ENCODE data around the gene GAS7.

GAS7 gene

GRCh38 chr17:9905902-9906301, 292.5 kb downstream of the GAS7 start:
- peak; percentile 22 for DNase-seq

- DNase-seq: no peak
These were observed 293.4 kb downstream of the GAS7 start, which contains the start of gene RCVRN for GRCh38 chr17:9905078-9905415. TSS of gene RCVRN (minus strand) at chr17:9905271. CDS start at chr17:9905180, 91 bp downstream.

GRCh38 chr17:9904277-9905077, 293.9 kb downstream of the GAS7 start:
- no peak for DNase-seq

- no peak for DNase-seq
These were observed 296.3 kb downstream of the GAS7 start for GRCh38 chr17:9902120-9902519.

- peak; percentile 79 for DNase-seq
These were observed 297.6 kb downstream of the GAS7 start for GRCh38 chr17:9900784-9901183.

GRCh38 chr17:9900044-9900594, 298.3 kb downstream of the GAS7 start:
- DNase-seq: peak; percentile 39

GRCh38 chr17:9899280-9900043, 298.9 kb downstream of the GAS7 start:
- DNase-seq: no peak

GRCh38 chr17:9898812-9899211, 299.6 kb downstream of the GAS7 start:
- no peak for DNase-seq

- DNase-seq: no peak
These were observed 300.9 kb downstream of the GAS7 start for GRCh38 chr17:9897372-9897968.

GRCh38 chr17:9895923-9896322, 302.5 kb downstream of the GAS7 start:
- no peak for DNase-seq

GRCh38 chr17:9894231-9894630, 304.2 kb downstream of the GAS7 start:
- no peak for DNase-seq

GRCh38 chr17:9893411-9894012, 304.9 kb downstream of the GAS7 start:
- peak; percentile 82 for DNase-seq

GRCh38 chr17:9890124-9890523, 308.3 kb downstream of the GAS7 start:
- peak; percentile 42 for DNase-seq

- no peak for DNase-seq
These were observed 310.9 kb downstream of the GAS7 start for GRCh38 chr17:9887508-9887907.

- DNase-seq: no peak
These were observed 312.1 kb downstream of the GAS7 start for GRCh38 chr17:9886141-9886930.

GRCh38 chr17:9883451-9883850, 315.0 kb downstream of the GAS7 start:
- DNase-seq: no peak

GRCh38 chr17:9880582-9880999, 317.8 kb downstream of the GAS7 start:
- DNase-seq: peak; percentile 76

- DNase-seq: peak; percentile 46
These were observed 319.4 kb downstream of the GAS7 start for GRCh38 chr17:9878786-9879525.

- no peak for DNase-seq
These were observed 320.1 kb downstream of the GAS7 start for GRCh38 chr17:9878356-9878755.

- peak; percentile 71 for DNase-seq
These were observed 323.0 kb downstream of the GAS7 start for GRCh38 chr17:9875441-9875840.

- no peak for DNase-seq
These were observed 323.7 kb downstream of the GAS7 start for GRCh38 chr17:9874722-9875121.
